GM20431 (cell line): Measurements from ENCODE around the gene MYO16.

ENCODE experiments used
- in situ Hi-C: fragments of 300-500 bp; cut with MseI, MboI; formaldehyde crosslinking; loops from one replicate; pipeline ENCODE4 v1.15.0; 2020; ENCODE audit warnings: low sequenced_read_pairs; ENCODE audit not compliant: unreplicated experiment

MYO16 gene

DNA sequence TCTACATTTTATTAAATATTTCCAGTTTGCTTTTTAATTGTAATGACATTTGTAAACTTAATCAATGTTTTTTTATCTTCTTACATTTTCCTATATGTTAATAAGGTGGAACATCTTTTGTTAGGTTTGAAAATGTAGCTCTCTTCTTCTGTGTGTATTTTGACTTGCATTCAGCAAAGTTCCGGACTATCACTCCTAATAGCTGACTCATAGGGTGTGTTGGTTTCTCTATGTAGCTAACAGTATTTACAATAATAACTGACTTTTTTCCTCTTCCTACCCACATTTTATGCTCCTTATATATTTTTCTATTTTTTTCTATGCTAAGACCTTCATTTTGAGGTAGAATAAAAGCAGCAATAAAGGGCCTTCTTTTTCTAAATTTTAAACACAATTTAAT is 28.1 kb downstream of the MYO16 start:
- in situ Hi-C loops, result no loop called here

DNA sequence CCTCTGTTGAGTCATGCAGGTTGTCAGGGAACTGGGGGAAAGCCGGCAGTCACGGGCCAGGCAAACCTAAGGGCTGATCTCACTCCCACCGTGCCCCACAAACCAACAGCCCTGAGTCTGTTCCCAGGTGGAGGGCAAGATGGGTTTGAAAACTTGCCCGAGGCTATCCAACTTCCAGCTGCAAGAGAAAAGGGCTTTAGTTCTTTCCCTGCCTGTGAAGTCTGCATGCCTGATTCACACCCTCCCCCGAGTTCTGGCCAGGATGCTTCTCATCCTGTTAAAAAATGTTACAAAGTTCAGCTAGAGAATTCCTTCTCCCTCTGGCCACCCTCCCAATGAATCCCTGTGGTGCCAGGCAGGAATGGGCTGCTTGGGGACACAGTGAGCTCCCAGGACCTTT is 33.1 kb downstream of the MYO16 start:
- in situ Hi-C loops, result no loop called here

DNA sequence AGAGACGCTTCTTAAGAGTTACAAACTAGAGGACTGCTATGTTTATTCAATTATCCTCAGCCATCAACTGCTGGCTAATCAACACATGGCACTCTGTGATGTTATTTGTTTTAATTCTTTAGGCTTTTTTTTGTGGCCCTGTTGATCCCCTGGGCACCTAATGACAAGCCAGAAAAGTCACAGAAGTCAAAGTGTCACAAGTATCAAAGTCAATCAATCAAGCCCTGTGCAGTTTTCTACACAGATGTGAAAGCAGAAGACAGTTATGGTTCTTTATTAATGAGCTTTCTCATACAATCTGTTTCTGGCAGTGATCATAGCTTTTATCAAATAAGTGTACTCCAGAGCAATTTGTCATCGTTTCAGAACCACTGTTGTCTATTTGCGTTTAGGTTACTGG is 34.3 kb downstream of the MYO16 start:
- in situ Hi-C loops, result no loop called here

DNA sequence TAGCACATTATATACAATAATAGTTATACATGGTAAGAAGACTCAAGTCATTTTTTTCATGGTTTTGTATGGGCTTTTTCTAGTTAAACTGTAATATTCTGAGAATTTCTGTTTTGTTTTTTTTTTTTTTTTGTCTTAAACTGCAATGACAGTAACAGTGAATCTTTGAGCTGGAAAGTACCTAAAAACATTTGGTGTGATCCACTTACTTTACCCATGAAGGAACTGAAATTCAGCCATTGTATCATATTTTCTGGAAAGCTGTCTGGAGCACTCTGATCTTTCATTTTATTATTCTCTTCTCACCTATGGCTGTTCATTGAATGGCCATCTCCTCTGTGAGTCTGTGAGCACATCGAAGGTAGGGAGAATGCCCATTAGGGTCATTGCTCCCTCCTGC is 37.8 kb downstream of the MYO16 start:
- in situ Hi-C loops, result no loop called here

DNA sequence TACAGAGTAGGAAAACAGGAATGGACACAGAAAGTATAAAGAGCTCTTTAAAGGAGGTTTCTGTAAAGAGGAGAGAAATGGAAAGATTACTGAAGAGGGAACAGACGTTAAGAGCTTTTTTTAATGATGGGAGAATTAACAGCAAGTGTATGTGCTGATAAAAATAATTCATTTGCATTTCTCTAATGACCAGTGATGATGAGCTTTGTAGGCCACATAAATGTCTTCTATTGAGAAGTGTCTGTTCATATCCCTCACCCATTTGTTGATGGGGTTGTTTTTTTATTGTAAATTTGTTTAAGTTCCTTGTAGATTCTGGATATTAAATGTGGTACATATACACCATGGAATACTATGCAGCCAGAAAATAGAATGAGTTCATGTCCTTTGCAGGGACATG is 40.0 kb downstream of the MYO16 start:
- in situ Hi-C loops, result no loop called here

DNA sequence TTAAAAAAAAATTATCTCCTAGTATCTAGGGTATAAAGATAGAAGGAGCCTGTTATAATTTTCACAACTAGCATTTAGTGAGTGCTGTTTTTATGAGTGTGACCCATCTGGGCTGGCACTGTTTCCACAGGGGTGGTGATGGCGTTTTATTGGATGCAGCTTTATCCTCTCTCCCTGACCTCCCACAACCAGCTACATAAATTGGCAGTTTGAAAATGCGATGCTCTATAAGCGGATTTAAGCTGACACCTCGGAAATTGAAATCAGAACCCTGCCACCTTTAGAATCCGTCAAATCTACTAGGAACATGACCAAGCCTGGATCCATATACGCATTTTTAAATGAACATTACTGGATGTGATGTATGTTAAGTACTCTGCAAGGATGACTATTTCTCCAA is 44.9 kb downstream of the MYO16 start:
- in situ Hi-C loops, result no loop called here

DNA sequence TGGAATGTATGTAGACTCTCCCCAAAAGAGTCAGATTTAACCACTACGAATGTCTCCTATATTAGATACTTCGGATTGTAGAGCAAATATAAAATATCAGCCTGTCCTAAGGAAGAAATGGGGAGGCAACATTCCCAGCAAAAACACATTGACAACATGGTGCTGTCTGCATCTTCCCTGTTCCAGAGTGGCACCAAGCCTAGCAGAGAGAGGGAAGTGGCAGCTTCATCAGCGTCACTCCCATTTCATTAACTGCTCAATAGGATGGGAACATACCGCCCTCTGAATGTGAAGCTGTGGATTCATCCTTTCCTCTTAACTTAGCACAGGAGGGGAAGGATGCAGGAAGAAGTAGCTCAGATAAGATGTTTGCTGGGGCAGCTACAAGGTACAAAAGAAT is 45.4 kb downstream of the MYO16 start:
- in situ Hi-C loops, result no loop called here

DNA sequence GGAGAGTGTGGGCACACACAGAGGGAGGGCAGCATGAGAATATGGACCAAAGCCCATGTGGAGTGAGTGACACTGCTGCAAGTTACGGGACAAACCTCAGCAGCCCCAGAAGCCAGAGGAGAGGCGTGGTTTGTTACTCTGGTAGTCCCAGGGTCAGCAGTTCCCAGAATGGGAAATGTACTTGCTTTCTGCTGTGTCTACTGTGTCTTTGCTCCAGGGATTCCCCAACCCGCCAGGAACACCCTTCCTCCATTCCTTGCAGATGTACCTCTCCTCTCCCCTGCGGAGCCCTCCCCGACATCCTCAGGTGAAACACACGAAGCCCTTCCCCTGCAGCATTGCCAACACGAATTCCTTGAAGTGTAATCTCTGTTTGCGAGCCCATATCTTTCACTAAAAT is 47.2 kb downstream of the MYO16 start:
- in situ Hi-C loops, result no loop called here

DNA sequence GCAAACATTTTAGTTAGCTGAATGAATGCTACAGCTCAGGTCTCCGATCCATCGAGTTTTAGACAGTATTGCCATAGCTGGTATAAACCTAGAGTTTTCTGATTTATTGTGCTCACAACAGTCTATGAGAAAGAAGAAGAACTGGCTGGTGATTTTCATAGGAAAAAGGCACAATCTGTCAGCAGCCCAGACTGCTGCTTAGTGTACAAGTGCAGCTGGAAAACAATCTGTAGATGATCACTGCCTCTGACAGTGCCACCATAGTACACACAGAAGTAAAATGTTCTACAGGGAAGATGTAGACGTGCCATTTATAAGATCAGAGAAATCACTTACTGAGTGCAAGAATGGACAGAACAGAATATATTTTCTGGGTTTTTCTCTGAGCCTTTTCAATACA is 48.4 kb downstream of the MYO16 start:
- in situ Hi-C loops, result no loop called here

DNA sequence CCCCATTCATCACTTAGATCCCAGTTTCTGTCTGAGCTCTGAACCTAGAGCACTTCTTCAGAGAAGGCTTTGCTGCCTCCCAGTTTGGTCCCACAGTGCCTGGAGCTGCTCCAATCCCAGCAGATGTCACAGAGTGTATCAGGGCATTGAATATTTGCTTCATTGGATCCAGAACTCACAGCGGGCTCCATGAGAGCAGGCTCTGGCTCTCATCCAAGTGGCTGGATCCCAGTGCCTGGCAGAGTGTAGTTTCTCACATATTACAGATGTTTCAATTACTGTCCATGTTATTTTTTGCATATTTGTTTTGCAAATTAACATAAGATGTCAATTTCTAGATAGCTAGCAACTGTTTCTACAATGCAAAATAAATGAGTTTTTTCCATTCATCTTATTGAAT is 50.6 kb downstream of the MYO16 start:
- in situ Hi-C loops, result no loop called here

DNA sequence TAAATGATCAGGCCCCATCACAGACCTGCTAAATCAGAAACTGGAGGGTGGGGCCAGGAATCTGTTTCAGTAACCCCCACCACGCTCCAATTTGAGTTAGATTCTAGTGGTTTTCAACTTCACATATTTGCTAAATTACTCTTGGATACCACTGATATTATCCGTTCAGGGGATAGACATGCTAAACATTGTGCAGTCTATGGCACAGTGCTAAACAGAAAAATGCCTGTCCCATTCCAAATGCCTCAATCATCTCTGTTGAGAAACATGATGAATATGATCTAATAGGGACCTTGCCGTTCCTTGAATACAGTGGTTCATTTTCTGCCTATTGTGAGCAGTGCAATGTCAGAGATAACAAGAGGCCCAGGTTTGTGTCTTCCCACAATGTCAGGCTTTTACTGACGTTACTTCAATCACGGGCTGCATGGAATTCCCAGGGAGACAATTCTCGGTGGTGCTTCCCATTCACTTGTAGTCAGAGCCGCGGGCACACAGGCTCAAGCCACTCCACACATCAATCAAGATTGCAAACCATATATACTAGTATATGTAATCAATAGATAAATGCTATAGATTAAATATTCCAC is 52.7 kb downstream of the MYO16 start:
- in situ Hi-C loops, result no loop called here

DNA sequence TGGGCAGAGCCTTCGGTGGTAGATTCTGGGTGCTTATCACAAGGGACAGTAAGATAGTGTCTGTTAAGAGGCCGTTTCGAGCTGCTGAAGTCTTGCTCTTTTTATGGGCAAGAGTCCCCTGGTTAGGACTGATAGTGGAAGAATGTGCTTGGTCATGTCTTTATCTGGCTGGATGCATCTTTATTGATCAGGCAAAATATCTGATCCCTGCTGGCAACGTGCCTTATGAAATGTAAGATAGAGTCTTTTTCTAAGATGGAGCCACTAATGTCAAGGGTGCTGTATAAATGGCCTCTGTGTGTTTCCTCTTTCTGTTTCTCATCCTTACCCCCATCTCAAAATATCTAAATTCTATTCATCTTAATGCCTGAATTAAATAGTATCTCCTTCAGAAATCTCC is 53.3 kb downstream of the MYO16 start:
- in situ Hi-C loops, result no loop called here

DNA sequence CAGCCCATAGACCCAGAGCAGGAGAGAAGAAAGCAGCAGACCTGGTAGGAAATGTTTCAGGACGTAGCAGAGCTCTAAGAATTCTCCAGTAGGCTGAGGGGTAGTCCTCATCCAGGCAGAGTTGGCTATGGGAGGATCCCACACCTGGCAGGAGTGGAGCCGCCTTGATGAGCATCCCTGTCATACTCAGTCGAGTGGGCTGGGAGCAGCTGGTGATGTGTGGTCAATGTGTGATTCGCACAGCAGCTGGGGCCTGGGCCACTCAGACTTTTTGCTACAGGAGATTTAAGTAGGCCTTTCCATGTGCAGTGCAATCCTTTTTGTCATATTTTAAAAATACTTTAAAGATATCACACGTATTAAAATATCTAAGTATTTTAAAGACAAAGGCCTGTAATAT is 56.6 kb downstream of the MYO16 start:
- in situ Hi-C loops, result no loop called here

DNA sequence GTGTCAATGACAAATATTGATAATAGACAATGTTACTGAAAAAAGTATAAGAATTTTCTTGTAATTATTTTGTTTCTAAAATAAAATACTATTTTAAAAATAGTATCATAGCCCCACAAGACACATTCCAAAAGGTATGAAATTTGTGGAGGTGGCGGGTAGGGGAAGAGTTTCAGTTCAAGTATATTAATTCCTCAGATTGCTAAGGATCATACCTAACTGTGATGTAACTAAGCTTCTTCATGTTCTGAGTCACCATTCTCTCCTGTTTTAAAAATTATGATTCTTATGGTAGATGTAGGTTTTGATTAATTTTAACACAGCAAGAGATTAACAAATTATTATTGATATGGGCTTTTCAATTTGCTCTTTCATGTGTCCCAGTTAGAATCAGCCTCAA is 61.3 kb downstream of the MYO16 start:
- in situ Hi-C loops, result no loop called here

DNA sequence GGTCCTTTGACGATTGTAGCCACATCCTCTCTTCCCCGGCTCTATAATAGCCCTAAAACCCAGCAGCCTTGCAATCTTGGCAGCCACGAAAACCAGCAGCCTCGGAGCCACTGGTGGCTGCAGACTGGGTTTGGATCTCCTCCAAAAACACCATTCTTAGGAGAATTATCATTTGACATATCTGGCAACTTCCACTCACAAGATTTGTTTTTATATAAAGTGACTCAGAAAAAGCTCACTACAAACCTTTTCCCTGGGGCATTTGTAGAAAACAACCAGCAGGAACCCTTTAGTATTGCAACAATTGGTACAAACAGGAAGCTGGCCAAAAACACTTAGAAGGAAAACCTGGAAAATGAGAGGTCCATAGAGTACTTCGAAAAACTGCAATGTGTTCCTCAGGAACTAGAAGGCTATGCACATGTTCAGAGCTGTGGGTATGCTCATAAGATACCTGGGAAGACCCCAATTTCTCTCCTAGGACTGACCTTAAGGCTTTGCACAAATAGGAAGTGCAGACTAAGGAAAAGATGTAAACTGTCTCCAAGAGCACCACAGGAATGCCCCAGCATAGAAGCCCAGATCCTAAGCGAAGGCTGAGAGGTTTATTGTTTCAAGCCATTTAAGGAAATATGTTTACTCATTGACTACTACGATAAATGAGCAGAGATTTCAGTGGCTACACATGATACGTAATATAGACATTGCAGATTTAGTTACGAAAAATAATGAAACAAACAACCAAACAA is 71.2 kb downstream of the MYO16 start:
- in situ Hi-C loops, result no loop called here

DNA sequence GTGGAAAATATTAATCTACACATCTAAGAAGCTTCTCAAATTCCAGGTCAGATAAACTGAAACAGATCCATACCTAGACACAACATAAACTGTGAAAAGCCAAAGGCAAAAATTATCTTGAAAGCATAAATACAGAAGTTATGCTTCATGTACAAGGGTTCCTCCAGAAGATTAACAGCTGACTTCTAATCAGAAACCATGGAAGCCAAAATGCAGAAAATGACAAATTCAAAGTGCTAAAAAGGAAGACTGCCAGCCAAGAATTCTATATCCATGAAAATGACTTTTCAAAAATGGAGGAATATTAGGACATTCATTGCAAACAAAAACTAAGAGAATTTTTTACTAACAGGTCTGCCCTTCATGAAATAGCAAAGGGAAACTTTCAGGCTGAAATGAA is 72.8 kb downstream of the MYO16 start:
- in situ Hi-C loops, result no loop called here

DNA sequence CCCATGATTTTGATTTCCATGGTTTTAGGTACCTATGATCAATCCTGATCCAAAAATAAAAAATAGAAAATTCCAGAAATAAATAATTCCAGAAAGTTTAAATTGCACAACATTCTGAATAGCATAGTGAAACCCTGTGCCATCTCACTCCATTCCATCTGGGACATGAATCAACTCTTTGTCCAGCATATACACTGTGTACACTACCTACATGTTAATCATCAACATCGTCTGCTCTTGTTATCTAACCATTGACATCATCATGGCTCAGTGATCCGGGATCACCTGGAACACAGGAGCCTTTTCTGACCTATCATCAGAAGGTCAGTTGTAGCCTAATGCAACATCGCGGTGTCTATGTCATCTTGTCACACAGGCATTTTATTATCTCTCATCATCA is 75.6 kb downstream of the MYO16 start:
- in situ Hi-C loops, result no loop called here

DNA sequence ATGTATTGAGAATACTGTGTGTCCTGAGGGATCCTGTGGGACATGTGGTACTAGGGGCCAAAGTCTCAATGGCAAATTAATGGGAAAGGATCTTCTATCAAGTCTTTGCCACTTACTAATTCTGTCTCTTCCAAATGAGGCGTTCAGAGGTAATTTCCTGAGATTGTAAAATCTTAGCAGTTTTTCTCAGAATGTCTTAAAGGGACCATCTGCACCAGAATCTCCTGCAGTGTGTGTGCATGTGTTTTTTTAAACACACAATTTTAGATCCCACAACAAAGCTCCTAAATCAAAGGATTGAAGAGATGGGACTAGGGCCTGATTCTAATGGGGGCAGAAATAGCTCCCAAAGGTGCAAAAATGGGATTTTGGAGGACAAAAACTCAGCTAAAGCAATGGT is 78.2 kb downstream of the MYO16 start:
- in situ Hi-C loops, result no loop called here

DNA sequence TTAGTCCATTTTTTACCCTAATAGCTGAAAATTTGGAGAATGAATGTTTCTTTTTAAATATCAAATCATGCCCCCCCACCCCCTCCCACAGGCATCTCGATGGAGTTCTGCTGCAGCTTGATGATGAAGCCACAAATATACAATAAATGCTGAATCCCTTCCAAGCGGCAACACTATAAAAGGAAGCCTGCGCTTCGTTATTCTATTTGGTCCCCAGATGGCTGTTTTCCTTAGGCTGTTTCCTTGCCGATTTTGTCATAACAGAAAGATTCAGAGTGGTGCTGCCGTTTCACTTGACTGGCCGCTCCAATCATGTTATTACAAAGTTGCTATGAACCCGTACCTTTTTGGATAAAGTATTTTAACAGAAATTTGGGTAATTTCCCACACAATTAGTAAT is 79.5 kb downstream of the MYO16 start:
- in situ Hi-C loops, result no loop called here

DNA sequence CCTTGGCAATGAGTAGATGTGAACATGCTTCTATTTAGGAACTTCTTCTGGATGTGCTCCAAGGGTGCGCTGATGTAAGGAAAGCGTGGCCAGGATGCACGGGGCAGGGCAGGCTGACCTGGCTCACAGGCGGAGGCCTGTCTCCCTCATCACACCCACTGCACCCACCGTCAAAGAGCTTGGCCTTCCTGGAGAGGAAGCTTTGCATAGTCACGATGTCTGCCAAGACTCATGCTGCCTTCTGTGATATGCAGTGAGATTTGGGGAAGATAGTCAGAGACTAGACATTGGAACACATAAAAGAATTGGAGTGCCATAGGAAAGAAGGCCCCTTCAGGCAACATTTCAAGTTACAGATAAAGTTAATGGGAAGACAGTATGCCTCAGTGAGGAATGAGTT is 82.0 kb downstream of the MYO16 start:
- in situ Hi-C loops, result no loop called here

DNA sequence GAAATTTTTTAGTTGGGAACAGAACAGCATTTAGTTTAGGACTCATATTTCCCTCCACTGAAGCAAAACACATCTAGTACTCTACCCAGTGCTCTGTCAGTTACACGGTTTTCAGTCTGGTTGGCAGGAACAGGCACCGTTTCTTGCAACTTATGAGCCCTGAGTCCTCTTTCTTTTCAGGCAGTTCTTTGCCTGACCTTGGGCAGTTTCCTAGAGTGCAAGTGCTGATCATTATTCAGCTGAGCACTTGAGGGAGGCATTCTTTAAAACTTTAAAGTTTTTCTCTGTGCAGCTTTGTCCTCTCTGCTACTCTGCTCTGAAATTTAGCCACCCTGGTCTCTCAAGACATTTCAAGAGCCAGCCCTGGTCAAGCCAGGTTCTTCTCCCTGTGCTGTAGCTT is 96.1 kb downstream of the MYO16 start:
- in situ Hi-C loops, result no loop called here

DNA sequence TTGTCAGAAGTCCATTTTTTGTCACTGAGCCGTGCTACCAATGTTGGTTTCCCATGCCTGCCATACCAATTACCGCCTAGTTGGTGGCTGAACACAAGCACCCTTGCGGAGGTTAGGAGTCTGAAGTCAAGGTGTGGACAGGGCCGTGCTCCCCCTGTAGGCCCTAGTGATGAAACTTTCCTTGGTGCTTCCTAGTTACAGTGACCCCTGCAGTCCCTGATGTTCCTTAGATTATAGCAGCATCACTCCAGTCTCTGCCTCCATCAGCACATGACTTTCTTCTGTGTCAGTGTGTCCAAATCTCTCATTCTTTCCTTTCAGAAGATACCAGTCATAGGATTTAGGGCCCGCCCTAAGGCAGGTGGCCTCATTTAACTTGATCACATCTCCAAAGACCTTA is 99.0 kb downstream of the MYO16 start:
- in situ Hi-C loops, result no loop called here
